Motor neuron (in vitro differentiated cells): ENCODE results near the gene CTRL. TPM values are rescaled to one million over a fixed set of nuclear protein-coding genes. Genes with fewer than 3 reads are reported as not detected.

Experiments
- ATAC-seq, 8 experiments: fragments of 200-7000 bp; cut with Tn5 transposase; replicated peaks in 6 of 8; 2 replicates each; pipeline ENCODE4 v1.8.0; 2021; ENCODE audit warnings: mild to moderate bottlenecking in 8 of 8, moderate library complexity in 8 of 8
- H3K27ac ChIP-seq, 2 donors: fragments of 250-450 bp; sonication (Bioruptor Pico); 2 replicates each; pipeline ENCODE4 v1.9.0; 2021; ENCODE audit warnings: antibody characterized with exemption in 2 of 2, mild to moderate bottlenecking in 2 of 2, moderate library complexity in 1 of 2
- H3K4me1 ChIP-seq, 2 donors: fragments of 250-450 bp; sonication (Bioruptor Pico); replicated peaks in 1 of 2; 2 replicates each; pipeline ENCODE4 v1.6.1; 2021; ENCODE audit warnings: antibody characterized with exemption in 2 of 2, mild to moderate bottlenecking in 2 of 2, moderate library complexity in 1 of 2
- H3K4me3 ChIP-seq, 5 donors: fragments of 250-450 bp; sonication (Bioruptor Pico); 2 replicates each; pipeline ENCODE4 v1.9.0; 2021; ENCODE audit warnings: antibody characterized with exemption in 5 of 5, mild to moderate bottlenecking in 5 of 5, moderate library complexity in 4 of 5
- WGBS, 10 experiments: fragments of 450-650 bp; shearing (Covaris generic); methylation state at CpG; one replicate each; pipeline ENCODE4 v1.0.0; 2022; 5-methylcytosine and 5-hydroxymethylcytosine counted together
- in situ Hi-C, 9 experiments: fragments of 400-800 bp; cut with MboI; loops; one replicate each; pipeline ENCODE4 v1.15.0; 2021; ENCODE audit warnings: low sequenced_read_pairs in 9 of 9, low pct_unique_long_range_greater_than_20kb in 2 of 9; ENCODE audit not compliant: unreplicated experiment in 9 of 9
- total RNA-seq, 8 experiments: library from RNA; unstranded; fragments of 300-600 nt; gene quantifications; 2 replicates each; pipeline versions ENCODE4 v1.2.3 to v1.2.4, GENCODE V29; 2022

CTRL gene
- total RNA-seq, 8 experiments from 2014 or later, result 0.66 to 3.7 (median 2.3) TPM

- in situ Hi-C loops, result no loop called here
- Histone ChIP-seq H3K27ac (no peak overlapping the region), H3K4me3 (no peak overlapping the region), H3K4me1 (no peaks in the 10 kb centered on the region)
- no peak for ATAC-seq
- WGBS, 10 experiments, result 70 to 100% (median 96%) methylated on average over 1 to 6 of the region's 8 CpGs
Observed at GRCh38 chr16:67953641-67954375, 22.1 kb upstream of the CTRL start.

GRCh38 chr16:67951485-67951884, 19.8 kb upstream of the CTRL start:
- no peak overlapping the region for H3K4me3 ChIP-seq
- in situ Hi-C loops, result no loop called here
- peak in 2 of 8 experiments; percentile 40 to 46 for ATAC-seq
- H3K4me1 ChIP-seq, result no peaks in the 10 kb centered on the region
- H3K27ac ChIP-seq, result no peak overlapping the region
- WGBS, 10 experiments, result 80 to 100% (median 100%) methylated on average over 1 to 2 of the region's 12 CpGs; no CpG with 5 or more reads in 7 of the 10 experiments

DNA sequence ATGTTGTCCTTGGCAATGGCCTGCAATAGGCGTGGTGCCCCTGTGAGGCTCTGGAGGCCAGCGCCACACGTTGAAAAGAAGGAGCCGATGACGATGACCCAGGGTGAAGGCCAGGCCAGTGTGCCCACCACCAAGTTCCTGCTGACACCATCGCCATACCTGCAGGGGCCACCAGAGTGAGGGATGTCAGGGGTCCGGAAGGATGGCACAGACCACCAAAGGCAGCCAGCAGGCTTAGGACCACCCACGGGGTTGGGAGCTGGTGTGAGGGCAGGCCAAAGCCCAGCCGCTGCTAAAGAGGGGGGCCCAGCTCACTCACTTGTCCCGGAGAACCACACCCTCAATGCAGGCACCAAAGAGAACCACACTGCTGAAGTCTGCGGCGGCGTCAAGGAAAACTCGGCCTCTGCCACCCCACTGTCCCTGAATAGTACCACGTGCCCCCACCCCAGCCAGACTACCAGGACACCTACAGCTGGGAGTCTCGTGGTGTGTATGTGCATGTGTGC, 18.7 kb upstream of the CTRL start:
- Histone ChIP-seq H3K4me3 (no peak overlapping the region), H3K27ac (no peak overlapping the region), H3K4me1 (no peaks in the 10 kb centered on the region)
- no peak for ATAC-seq
- 87 to 92% (median 90%) methylated on average over 4 to 7 of the region's 16 CpGs; no CpG with 5 or more reads in 7 of the 10 experiments for WGBS, 10 experiments
- in situ Hi-C loops, result no loop called here

DNA sequence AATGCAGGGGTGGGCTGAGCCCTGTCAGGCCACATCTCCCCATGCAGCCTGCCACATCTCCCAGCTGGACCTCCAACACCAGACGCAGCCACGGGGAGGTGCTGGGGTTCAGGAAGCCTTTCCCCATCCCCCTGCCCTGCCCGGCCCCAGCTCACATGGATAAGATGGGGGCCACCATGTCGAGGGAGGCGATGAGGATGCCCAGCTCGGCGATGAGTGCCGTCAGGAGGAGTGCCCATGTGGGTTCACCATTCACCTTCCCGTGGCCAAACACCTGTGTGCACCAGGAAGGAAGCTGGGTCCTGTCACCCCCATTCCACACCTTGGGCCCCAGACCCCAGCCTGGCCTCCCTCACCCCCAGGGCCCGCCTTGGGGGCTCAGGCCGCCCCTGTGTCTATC, 18.0 kb upstream of the CTRL start:
- H3K4me1 ChIP-seq, result peaks cover 0 to under 1% of the 10 kb centered on the region in 2 donors

GRCh38 chr16:67948015-67948414, 16.4 kb upstream of the CTRL start:
- in situ Hi-C loops, result no loop called here
- no peak overlapping the region for H3K27ac ChIP-seq
- ATAC-seq, result peak in 1 of 8 experiments; percentile 9
- H3K4me3 ChIP-seq, result no peak overlapping the region
- peaks cover 10 to 12% of the 10 kb centered on the region in 2 donors for H3K4me1 ChIP-seq
- 25 to 100% (median 93%) methylated on average over 1 to 6 of the region's 15 CpGs; no CpG with 5 or more reads in 7 of the 10 experiments for WGBS, 10 experiments

More for the DNA sequence above, 18.0 kb upstream of the CTRL start:
- 82% methylated on average over 2 of the region's 11 CpGs; no CpG with 5 or more reads in 9 of the 10 experiments for WGBS, 10 experiments
- ATAC-seq, result no peak
- Histone ChIP-seq H3K4me3 (no peak overlapping the region), H3K27ac (no peak overlapping the region)
- in situ Hi-C loops, result no loop called here

DNA sequence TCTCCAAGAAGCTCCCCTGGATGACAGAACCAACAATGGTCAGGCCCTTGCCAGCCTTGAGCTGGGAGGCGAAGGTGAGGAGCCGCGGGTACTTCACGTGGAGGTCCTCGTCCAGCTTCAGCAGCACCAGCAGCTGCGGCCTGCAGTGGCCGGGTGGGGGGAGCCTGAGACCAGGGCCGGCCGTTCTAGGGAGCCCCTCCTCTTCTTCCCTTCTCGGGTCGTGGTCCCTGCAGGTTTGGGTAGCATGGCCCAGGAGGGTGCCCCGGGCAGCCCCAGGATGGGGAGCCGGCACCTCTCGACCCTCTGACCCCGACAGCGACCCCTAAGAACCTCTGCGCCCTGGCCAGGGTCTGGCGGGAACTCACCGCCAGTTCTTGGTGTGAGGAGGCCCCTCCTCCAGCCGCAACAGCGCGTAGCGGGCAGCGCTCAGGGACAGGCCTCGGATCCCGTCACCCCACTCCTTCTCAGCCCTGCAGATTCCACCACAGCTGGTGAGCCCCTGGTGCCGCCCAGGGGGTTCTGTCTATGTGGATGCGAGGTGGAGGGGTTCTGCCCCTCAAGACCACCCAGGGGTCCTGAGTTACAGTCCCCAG, 15.4 kb upstream of the CTRL start:
- Histone ChIP-seq H3K4me1 (peaks cover 10 to 12% of the 10 kb centered on the region in 2 donors), H3K27ac (no peak overlapping the region), H3K4me3 (no peak overlapping the region)
- WGBS, 10 experiments, result 92 to 100% (median 94%) methylated on average over 1 to 7 of the region's 28 CpGs; no CpG with 5 or more reads in 7 of the 10 experiments
- ATAC-seq, result no peak
- in situ Hi-C loops, result no loop called here

DNA sequence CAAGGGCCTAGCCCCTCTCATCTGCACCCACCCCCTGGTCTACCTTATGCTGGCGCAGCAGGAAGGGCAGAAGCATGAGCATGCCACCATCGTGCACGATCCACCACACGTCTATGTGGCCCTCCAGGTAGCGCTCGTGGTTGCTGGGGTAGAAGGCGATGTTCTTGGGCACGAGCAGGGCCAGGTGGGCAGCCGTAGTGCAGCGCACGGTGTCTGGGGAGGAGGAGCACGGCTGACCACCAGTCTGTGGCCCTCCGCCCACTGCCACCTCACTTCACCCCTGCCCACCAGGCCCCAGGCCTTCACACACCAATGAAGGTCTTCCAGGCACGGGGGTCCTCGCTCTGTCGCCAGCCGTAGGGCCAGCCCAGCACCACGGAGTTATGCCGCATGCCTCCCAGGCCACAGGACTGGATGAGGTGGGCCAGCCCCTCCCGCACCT, 14.5 kb upstream of the CTRL start:
- in situ Hi-C loops, result no loop called here
- Histone ChIP-seq H3K4me1 (peaks cover 10 to 12% of the 10 kb centered on the region in 2 donors), H3K27ac (no peak overlapping the region), H3K4me3 (no peak overlapping the region)
- WGBS, 10 experiments, result 91 to 100% methylated on average over 2 to 8 of the region's 20 CpGs; no CpG with 5 or more reads in 8 of the 10 experiments
- no peak for ATAC-seq

- peak in 2 of 8 experiments; percentile 4 to 7 for ATAC-seq
- H3K4me1 ChIP-seq, result peaks cover 10 to 12% of the 10 kb centered on the region in 2 donors
- H3K4me3 ChIP-seq, result no peak overlapping the region
- 60 to 100% (median 100%) methylated on average over 2 to 13 of the region's 24 CpGs; no CpG with 5 or more reads in 6 of the 10 experiments for WGBS, 10 experiments
- no peak overlapping the region for H3K27ac ChIP-seq
- in situ Hi-C loops, result no loop called here
Observed at GRCh38 chr16:67945392-67945933, 13.8 kb upstream of the CTRL start.

DNA sequence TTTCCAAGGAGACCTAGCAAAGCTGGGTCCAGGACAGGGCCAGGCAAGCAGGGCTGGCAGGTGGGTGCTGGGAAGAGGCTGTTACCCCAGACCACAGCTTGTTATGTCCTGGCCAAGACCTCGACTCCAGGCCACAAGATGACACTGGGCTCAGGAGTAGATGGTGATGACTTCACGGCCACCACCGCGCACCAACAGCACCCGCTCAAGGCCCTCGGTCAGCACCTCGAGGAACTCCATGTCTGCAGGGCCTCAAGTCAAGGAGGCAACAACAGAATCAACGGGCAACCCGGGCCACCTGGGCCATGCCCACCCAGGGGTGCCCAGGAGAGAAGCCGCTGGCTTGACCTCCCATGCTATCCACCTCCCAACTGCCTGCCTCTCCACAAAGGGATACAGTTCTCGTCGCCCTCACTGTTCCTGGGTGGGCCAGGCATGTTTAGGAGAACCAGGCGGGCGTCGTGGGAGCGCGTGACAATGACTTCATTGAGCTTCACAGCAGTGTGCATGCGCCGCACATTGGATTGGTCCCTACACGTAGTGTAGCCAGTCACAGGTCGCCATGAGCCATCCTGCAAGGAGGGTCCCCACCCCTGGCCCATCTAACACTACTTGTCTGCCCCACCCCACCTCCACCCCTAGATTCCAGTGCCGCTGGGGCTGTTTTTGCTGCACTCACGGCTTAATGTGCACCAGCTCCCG, 13.2 kb upstream of the CTRL start:
- no peak for ATAC-seq
- H3K4me1 ChIP-seq, result peaks cover 10 to 12% of the 10 kb centered on the region in 2 donors
- WGBS, 10 experiments, result 100% methylated on average over 1 to 4 of the region's 24 CpGs; no CpG with 5 or more reads in 8 of the 10 experiments
- in situ Hi-C loops, result no loop called here
- H3K27ac ChIP-seq, result peak overlapping the region in 1 of 2 donors; percentile 30
- no peak overlapping the region for H3K4me3 ChIP-seq

DNA sequence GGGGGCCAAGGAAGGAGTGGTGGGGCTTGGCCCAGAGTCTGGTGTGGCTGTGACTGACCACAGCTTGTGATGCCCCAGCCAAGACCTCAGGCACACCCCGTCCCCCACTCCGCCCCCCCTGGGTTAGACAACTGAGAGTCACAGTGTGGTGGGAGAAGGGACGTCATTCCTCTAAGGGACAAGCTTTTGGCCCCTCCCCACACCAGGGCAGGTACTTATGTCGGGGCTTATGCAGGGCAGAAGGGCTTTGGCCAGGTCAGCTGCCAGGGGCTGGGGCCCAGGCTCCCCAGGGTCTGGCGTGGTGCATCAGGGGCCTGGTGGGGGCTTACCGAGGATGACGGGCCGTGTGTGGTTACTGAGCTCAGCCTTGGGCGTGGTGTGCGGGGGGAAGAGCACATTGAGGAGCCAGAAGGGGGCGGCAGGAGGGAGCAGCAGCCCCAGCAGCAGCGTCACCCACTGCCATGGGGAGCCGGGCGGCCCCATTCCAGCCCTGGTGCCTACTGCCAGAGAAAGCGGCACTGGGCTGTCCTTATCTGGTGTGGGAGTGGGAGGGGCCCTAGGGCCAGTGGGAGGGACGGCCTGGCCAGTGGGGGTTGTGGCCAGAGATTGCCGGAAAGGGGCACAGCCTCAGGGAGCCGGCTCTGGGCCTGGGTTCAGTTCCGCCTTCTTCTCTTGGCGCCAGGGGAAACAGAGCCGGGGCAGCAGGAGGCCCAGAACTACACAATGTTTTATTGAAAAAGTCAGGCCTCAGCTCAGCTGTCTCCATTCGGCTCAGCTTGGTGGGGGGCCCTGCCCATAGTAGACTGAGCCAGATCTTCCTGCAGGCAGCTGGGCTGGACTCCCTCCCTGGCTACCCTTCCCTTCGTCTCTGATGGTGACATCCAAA, 12.2 kb upstream of the CTRL start, which contains the start of gene LCAT:
TSS of gene LCAT (minus strand) at position 502 of the 886 bp plus-strand sequence. CDS start at position 483, 19 bp downstream.
- in situ Hi-C loops, result no loop called here

DNA sequence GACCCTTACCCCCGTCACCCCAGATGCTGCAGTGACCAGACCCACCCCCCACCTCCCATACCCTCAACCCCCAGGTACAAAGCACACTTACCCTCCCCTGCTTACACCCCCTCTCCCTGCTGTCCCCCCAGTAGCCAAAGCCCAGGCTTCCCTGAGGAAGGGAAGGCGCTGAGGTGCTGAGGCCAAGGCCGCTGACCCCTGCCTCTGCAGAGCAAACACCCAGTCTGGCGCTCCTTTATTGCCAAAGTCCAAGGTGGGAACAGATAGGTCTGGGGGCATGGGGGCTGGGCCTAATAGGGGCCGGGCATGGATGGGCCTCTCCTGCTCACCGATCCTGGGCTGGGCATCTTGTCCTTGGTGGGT, 11.6 kb upstream of the CTRL start:
- in situ Hi-C loops, result no loop called here
- Histone ChIP-seq H3K4me1 (peaks cover 10 to 12% of the 10 kb centered on the region in 2 donors), H3K27ac (no peak overlapping the region), H3K4me3 (no peak overlapping the region)
- WGBS, 10 experiments, result no CpG with 5 or more reads among the region's 6 CpGs
- ATAC-seq, result no peak

More for the DNA sequence above, 12.2 kb upstream of the CTRL start, which contains the start of gene LCAT:
- peaks cover 10 to 12% of the 10 kb centered on the region in 2 donors for H3K4me1 ChIP-seq
- no peak within 1 kb of the TSS for H3K4me3 ChIP-seq
- peak within 1 kb of the TSS in 1 of 2 donors; percentile 48 for H3K27ac ChIP-seq
- peak; percentile 60 to 76 (median 68) for ATAC-seq
- 10 to 60% (median 55%) methylated on average over 1 to 9 of the region's 23 CpGs; no CpG with 5 or more reads in 7 of the 10 experiments for WGBS, 10 experiments
